ENCODE results near the gene DPEP1.

The DPEP1 gene

GRCh38 chr16:89646270-89646669 is 32.8 kb downstream of the DPEP1 start:
- Histone ChIP-seq H3K79me2 (ENCODE audit: insufficient read depth, low read length) (no peaks in the 10 kb centered on the region), H3K9me3 (ENCODE audit: low read length) (no peaks in the 10 kb centered on the region), H3K27me3 (ENCODE audit: insufficient read depth, low read length) (peaks cover 5% of the 10 kb centered on the region; the same call in 1 of the 2 replicates), H3K9me2 (ENCODE audit: low read depth, low read length) (no peaks in the 10 kb centered on the region), H3K4me3 (ENCODE audit: low read depth, low read length, poor library complexity, severe bottlenecking) (no peak overlapping the region), H3F3A (ENCODE audit: insufficient read depth, low read length) (no peaks in the 10 kb centered on the region), H3K27ac (ENCODE audit: low read depth, low read length, poor library complexity, severe bottlenecking) (no peak overlapping the region), H2AFZ (ENCODE audit: low read length) (no peak overlapping the region), H4K20me1 (ENCODE audit: insufficient read depth, low read length) (no peaks in the 10 kb centered on the region), H3K36me3 (ENCODE audit: insufficient read depth, low read length) (peaks cover 36% of the 10 kb centered on the region), H3K4me1 (ENCODE audit: insufficient read depth, low read length, severe bottlenecking) (no peaks in the 10 kb centered on the region), H3K9ac (ENCODE audit: low read length) (no peak overlapping the region), H3K4me2 (ENCODE audit: low read length) (no peak overlapping the region)
- TF ChIP-seq CTCF (IDR thresholded peaks at IDR 0.05; ENCODE audit: low read length) (no peak), EZH2 (IDR thresholded peaks at IDR 0.05; ENCODE audit: borderline replicate concordance, low read length) (no peak)

- Histone ChIP-seq H3K27me3 (ENCODE audit: insufficient read depth, low read length) (peaks cover 1% of the 10 kb centered on the region; the same call in 1 of the 2 replicates), H3K4me3 (ENCODE audit: low read depth, low read length, poor library complexity, severe bottlenecking) (no peak overlapping the region), H3K36me3 (ENCODE audit: insufficient read depth, low read length) (peaks cover 36% of the 10 kb centered on the region), H3F3A (ENCODE audit: insufficient read depth, low read length) (no peaks in the 10 kb centered on the region), H4K20me1 (ENCODE audit: insufficient read depth, low read length) (no peaks in the 10 kb centered on the region), H3K9me3 (ENCODE audit: low read length) (no peaks in the 10 kb centered on the region), H3K79me2 (ENCODE audit: insufficient read depth, low read length) (no peaks in the 10 kb centered on the region), H3K9me2 (ENCODE audit: low read depth, low read length) (no peaks in the 10 kb centered on the region), H3K4me1 (ENCODE audit: insufficient read depth, low read length, severe bottlenecking) (no peaks in the 10 kb centered on the region), H2AFZ (ENCODE audit: low read length) (no peak overlapping the region), H3K4me2 (ENCODE audit: low read length) (no peak overlapping the region), H3K27ac (ENCODE audit: low read depth, low read length, poor library complexity, severe bottlenecking) (no peak overlapping the region), H3K9ac (ENCODE audit: low read length) (no peak overlapping the region)
- TF ChIP-seq EZH2 (IDR thresholded peaks at IDR 0.05; ENCODE audit: borderline replicate concordance, low read length) (no peak), CTCF (IDR thresholded peaks at IDR 0.05; ENCODE audit: low read length) (no peak)
Observed at GRCh38 chr16:89646906-89647305, 33.5 kb downstream of the DPEP1 start.

- no peaks in the 10 kb centered on the region for H4K20me1 ChIP-seq (ENCODE audit: insufficient read depth, low read length)
- H3K79me2 ChIP-seq (ENCODE audit: insufficient read depth, low read length), result peaks cover 4% of the 10 kb centered on the region; the same call in 1 of the 2 replicates
- no peak overlapping the region for H3K27ac ChIP-seq (ENCODE audit: low read depth, low read length, poor library complexity, severe bottlenecking)
- H3F3A ChIP-seq (ENCODE audit: insufficient read depth, low read length), result no peaks in the 10 kb centered on the region
- no peak overlapping the region for H3K9ac ChIP-seq (ENCODE audit: low read length)
- no peak overlapping the region for H3K4me3 ChIP-seq (ENCODE audit: low read depth, low read length, poor library complexity, severe bottlenecking)
- peaks cover 31% of the 10 kb centered on the region for H3K36me3 ChIP-seq (ENCODE audit: insufficient read depth, low read length)
- H3K9me2 ChIP-seq (ENCODE audit: low read depth, low read length), result no peaks in the 10 kb centered on the region
- no peak overlapping the region for H3K4me2 ChIP-seq (ENCODE audit: low read length)
- H3K9me3 ChIP-seq (ENCODE audit: low read length), result no peaks in the 10 kb centered on the region
- H2AFZ ChIP-seq (ENCODE audit: low read length), result no peak overlapping the region
- TF ChIP-seq EZH2 (IDR thresholded peaks at IDR 0.05; ENCODE audit: borderline replicate concordance, low read length) (no peak), CTCF (IDR thresholded peaks at IDR 0.05; ENCODE audit: low read length) (no peak)
- H3K27me3 ChIP-seq (ENCODE audit: insufficient read depth, low read length), result no peaks in the 10 kb centered on the region
- peaks cover 4% of the 10 kb centered on the region for H3K4me1 ChIP-seq (ENCODE audit: insufficient read depth, low read length, severe bottlenecking)
Observed at GRCh38 chr16:89651584-89651983, 38.1 kb downstream of the DPEP1 start.
